HG03097 (cell line): Measurements from ENCODE around the gene PSKH1.
"Not testable (repeated sequence)": the region's sequence is repeated elsewhere in the genome, so short reads cannot be mapped to it uniquely, and the experiment has no call there.

ENCODE experiments used
- ATAC-seq: cut with Tn5 transposase; IDR thresholded peaks from one replicate; pipeline ENCODE4 v1.9.1; 2021; ENCODE audit not compliant: unreplicated experiment, low FRiP score

Gene PSKH1

DNA sequence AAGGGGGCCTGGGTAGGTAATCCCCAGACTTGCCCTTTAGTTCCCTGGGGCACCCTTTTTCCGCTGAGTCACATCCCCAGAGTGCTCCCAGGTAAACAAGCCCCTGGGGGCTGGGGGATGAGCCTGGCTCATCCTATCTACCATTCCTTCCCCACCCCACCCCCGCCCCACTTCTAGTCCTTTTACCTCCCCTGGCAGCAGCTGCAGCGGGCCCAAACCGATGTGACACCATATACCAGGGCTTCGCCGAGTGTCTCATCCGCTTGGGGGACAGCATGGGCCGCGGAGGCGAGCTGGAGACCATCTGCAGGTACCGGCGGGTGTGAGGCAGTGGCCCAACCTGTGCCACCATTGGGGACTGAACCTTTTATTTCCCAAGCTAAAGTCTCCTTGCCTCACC lies 7.5 kb upstream of the PSKH1 start:
- no peak for ATAC-seq

DNA sequence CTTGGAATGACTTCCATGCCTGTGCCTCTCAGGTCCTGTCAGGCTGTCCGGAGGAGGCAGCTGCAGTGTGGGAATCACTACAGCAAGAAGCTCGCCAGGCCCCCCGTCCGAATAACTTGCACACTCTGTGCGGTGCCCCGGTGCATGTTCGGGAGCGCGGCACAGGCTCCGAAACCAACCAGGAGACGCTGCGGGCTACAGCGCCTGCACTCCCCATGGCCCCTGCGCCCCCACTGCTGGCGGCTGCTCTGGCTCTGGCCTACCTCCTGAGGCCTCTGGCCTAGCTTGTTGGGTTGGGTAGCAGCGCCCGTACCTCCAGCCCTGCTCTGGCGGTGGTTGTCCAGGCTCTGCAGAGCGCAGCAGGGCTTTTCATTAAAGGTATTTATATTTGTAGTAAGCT lies 7.1 kb upstream of the PSKH1 start:
- no peak for ATAC-seq

GRCh38 chr16:67886387-67886786 lies 6.7 kb upstream of the PSKH1 start:
- ATAC-seq = no peak

GRCh38 chr16:67888331-67888730 lies 4.7 kb upstream of the PSKH1 start:
- ATAC-seq = no peak

DNA sequence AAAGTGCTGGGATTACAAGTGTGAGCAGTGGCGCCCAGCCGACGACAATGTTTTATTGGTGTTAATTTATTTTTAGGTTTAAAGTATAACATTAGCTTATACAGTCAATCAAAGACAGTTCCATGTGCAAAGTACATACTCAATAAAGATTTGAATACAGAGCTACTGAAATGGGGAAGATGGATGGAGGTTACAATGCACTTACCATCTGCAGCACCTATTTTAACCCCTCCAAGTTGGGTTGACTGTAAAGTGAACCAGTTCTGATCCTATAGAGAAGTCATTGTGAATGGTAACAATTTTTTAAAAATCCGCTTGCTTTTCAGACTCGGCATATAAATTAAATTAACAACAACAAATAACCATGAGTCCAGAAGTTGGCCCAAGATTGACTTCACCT lies 679 bp upstream of the PSKH1 start:
- ATAC-seq = no peak

GRCh38 chr16:67893743-67894399 lies 817 bp downstream of the PSKH1 start:
- ATAC-seq = no peak

DNA sequence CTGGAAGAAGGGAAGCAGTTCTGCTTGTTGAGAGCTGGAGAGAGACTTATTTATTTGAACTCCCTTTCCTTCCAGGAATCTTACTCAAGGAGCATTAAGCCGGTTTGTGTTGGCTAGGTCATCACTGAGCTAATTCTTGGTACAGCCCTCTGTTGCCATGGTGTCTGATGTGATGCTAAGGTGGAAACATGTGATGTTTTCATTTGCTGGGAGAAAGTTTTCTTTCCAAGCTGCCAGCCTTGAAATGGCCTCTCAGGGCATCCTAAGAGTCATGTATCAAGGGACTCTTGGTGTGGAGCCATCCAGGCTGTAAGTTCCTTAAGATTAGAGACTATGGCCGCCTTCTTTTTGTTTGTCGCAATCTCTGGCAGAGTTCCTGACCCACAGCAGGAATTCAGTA lies 4.2 kb downstream of the PSKH1 start:
- no peak for ATAC-seq

- no peak for ATAC-seq
Measured at GRCh38 chr16:67901734-67902133, 8.7 kb downstream of the PSKH1 start.

DNA sequence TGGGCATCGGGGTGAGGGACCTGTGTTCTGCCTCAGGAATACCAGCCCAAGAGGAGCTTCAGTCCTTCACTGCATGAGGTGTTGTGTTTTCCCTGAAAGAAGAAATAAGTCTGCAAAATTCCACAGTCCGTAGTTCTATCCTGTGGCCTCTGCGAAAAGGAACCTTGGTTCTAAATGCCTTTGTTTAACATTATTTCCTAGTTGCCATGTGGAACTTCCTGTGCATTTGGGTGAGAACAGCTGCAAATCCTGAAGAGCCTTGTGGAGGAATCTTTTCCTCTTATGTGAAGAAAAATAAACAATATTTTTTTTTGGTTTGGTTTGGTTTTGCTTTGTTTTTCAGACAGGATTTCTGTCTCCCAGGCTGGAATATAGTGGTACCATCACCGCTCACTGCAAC lies 9.8 kb downstream of the PSKH1 start:
- ATAC-seq = no peak

GRCh38 chr16:67907397-67908180 lies 14.5 kb downstream of the PSKH1 start:
- no peak for ATAC-seq

DNA sequence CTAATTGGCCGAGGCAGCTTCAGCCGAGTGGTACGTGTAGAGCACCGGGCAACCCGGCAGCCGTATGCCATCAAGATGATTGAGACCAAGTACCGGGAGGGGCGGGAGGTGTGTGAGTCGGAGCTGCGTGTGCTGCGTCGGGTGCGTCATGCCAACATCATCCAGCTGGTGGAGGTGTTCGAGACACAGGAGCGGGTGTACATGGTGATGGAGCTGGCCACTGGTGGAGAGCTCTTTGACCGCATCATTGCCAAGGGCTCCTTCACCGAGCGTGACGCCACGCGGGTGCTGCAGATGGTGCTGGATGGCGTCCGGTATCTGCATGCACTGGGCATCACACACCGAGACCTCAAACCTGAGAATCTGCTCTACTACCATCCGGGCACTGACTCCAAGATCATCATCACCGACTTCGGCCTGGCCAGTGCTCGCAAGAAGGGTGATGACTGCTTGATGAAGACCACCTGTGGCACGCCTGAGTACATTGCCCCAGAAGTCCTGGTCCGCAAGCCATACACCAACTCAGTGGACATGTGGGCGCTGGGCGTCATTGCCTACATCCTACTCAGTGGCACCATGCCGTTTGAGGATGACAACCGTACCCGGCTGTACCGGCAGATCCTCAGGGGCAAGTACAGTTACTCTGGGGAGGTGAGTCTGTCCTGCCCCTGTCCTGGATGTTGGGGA lies 16.1 kb downstream of the PSKH1 start:
- ATAC-seq = no peak

DNA sequence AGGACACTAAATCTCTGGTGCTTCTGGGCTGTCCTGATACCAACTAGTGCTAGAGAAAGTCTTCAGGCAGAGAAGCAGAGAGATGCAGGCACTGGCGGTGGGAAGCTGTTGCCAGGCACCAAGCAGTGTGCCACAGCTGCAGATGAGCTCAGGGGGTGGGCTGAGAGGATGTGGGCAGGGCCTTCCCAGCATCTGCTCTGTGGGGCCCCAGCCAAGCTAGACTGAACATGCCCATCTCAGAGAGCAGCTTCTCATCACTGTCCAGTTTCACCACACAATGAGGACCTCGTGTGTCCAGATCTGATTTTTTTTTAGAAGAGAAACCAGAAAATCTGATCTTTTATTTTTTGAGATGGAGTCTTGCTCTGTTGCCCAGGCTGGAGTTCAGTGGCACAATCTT lies 17.1 kb downstream of the PSKH1 start:
- ATAC-seq = no peak

DNA sequence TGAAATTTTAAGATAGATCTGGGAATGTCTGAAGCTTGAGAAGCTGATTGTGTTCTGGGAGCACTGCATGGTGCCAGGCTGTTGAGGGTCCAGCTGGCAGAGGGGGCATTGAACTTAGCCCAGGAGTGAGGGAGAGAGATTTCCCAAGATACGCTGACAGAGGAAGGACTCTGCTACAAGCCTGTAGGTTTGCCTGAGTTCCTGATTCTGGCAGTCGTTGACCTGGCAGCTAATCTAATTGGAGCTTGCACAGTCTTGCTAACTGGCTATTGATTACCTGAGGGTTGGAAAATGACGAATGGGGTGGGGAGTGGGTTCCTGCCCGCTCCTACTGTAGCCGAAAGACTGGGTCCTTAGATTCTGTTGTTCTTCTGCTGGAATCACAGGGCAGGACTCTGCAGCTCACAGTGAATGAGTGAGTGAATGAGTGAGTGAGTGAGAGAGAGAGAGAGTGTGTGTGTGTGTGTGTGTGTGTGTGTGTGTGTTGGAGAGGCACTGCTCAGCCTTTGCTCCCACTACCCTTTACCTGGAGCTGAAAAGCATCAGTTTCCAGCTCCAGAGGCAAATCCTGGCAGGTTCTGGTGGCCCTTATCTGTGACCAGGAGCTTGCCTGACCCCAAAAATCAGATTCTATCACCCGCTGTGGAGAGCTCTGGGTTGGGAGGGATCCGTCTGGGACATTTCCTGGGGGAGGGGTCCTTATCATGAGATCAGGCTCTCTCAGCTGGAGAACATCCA lies 21.9 kb downstream of the PSKH1 start:
- no peak for ATAC-seq

GRCh38 chr16:67915496-67915769 lies 22.4 kb downstream of the PSKH1 start:
- ATAC-seq = not testable (repeated sequence)

GRCh38 chr16:67915831-67916723 lies 23.0 kb downstream of the PSKH1 start:
- ATAC-seq = no peak

DNA sequence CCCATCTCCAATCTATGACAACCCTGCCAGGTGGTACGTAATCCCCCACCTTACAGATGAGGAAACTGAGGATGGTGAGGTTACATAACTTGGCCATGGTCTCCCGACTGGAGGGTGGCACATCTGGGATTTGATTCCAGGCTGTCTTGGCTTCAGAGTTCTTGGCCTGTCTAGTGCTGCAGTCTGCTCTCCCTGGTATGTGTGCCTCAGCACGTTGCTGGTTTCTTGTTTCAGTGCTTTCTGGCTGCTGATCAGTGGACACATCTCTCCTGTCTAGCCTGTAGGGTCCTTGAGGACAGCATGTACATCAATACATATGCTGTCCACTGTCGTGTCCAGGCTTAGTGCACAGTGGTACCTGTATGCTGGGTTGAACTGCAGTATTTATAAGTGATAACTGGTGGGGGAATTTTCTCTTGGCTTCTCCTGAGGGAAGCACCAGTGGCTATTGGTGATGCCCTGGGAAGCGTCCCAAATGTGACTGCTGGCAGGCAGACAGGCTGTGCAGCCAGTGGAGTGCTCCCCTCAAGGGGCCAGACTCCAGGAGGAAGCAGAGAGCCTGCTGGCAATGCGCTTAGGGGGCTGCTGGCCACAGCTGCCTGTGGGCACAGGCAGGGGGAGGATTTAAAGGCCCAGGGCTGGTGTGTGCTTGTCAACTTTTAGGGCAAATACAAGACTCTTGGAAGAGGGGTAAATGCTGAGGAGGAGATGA lies 24.2 kb downstream of the PSKH1 start:
- ATAC-seq = no peak

DNA sequence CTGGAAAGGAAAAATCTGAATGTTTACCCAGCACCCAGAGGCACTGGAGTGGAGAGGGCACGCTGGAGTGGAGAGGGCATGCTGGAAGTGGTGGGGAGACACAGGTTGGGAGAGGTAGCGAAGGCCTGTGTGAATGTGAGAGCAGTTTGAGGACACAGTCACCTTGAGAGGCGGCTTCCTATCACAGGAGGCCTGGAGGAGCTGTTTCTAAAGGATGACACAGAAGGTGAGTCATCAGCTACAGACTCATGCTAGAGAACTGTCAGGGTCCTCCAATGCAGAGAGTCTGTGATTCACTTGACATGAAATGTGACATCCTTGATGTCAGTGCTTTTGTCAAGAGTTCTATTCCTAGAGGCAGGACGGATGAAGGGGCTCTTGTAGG lies 24.8 kb downstream of the PSKH1 start:
- ATAC-seq = no peak

- ATAC-seq = no peak
Measured at GRCh38 chr16:67919622-67920221, 26.7 kb downstream of the PSKH1 start.

DNA sequence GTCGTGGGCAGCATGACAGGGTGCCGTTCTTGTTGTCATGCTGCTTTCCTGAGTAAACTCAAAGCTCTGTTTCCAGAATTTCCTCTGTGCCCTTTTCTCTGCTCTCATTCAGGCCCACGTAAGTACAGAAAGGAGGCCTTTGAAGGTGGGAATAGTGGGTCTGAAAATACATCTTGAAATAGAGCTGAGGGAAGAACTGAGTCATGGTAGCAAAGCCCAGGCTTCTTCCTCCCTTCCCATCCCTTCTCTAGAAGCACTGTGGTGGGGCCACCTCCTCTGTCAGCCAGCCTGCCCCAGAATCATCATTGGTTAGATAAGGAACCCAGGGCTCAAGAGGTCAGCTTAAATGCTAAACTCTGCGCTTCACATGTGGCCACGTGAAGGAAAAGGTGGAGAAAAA lies 29.2 kb downstream of the PSKH1 start:
- no peak for ATAC-seq
